Measurements from ENCODE around the gene GRIP2.

GRCh38 chr3:14465425-14465824 lies 74.7 kb downstream of the GRIP2 start:
- TF ChIP-seq POLR2AphosphoS5 (IDR thresholded peaks at IDR 0.05; ENCODE audit: low read depth, low read length): no peak
- TF ChIP-seq POLR2A (IDR thresholded peaks at IDR 0.05; ENCODE audit: low read depth, low read length): no peak
- TF ChIP-seq POU2F2 (IDR thresholded peaks at IDR 0.05; ENCODE audit: low read depth, low read length): no peak
